SK-N-DZ (cell line): Measurements from ENCODE around the gene SIRT7.

Source experiments
- DNase-seq: peaks from one replicate; pipeline ENCODE4 v3.0.0-alpha.2; 2015; ENCODE audit warnings: low spot score

SIRT7 gene

GRCh38 chr17:81865358-81865732 lies 52.6 kb downstream of the SIRT7 start:
- DNase-seq, result no peak

- no peak for DNase-seq
Measured at GRCh38 chr17:81863833-81864768, 53.9 kb downstream of the SIRT7 start.

- DNase-seq, result no peak
Measured at GRCh38 chr17:81863123-81863675, 54.8 kb downstream of the SIRT7 start.
